Lung (tissue), 12 donors: ENCODE data around the gene PCSK6. TPM values are rescaled to one million over a fixed set of nuclear protein-coding genes. Genes with fewer than 3 reads are reported as not detected.
"Not testable (repeated sequence)": the region's sequence is repeated elsewhere in the genome, so short reads cannot be mapped to it uniquely, and the experiment has no call there.

Experiments used
- ATAC-seq: fragments of 200-7000 bp; cut with Tn5 transposase; one replicate; pipeline ENCODE4 v1.9.1; 2020; ENCODE audit warnings: moderate number of reproducible peaks; ENCODE audit not compliant: insufficient read depth, low FRiP score
- DNase-seq, 3 donors: peaks; one replicate each; pipeline ENCODE4 v3.0.0-alpha.2; 2013 to 2017
- H3K27ac ChIP-seq, 2 donors: one replicate each; pipeline ENCODE4 v1.5.1; 2013; ENCODE audit warnings: mild to moderate bottlenecking in 2 of 2, moderate library complexity in 2 of 2, control low read depth in 1 of 2, inconsistent platforms in 1 of 2, low read depth in 1 of 2, low read length in 1 of 2
- H3K27me3 ChIP-seq, 3 donors: one replicate each; pipeline ENCODE4 v1.5.1; 2013; ENCODE audit warnings: low read length in 2 of 3; ENCODE audit not compliant: control insufficient read depth in 3 of 3, insufficient read depth in 3 of 3
- H3K36me3 ChIP-seq, 4 donors: one replicate each; pipeline ENCODE4 v1.5.1; 2013; ENCODE audit warnings: low read length in 4 of 4, mild to moderate bottlenecking in 1 of 4, moderate library complexity in 1 of 4; ENCODE audit not compliant: control insufficient read depth in 4 of 4, insufficient read depth in 4 of 4
- H3K4me1 ChIP-seq, 5 donors: one replicate each; pipeline ENCODE4 v1.5.1; 2013; ENCODE audit warnings: low read length in 5 of 5, mild to moderate bottlenecking in 2 of 5, moderate library complexity in 1 of 5; ENCODE audit not compliant: control insufficient read depth in 5 of 5, insufficient read depth in 5 of 5
- H3K4me3 ChIP-seq: one replicate; pipeline ENCODE4 v1.5.1; 2013; ENCODE audit warnings: mild to moderate bottlenecking, control low read depth, moderate library complexity
- H3K9ac ChIP-seq, 2 donors: one replicate each; pipeline ENCODE4 v1.5.1; 2013; ENCODE audit warnings: low read length in 2 of 2, control low read depth in 1 of 2; ENCODE audit not compliant: insufficient read depth in 1 of 2
- H3K9me3 ChIP-seq, 4 donors: one replicate each; pipeline ENCODE4 v1.5.1; 2013; ENCODE audit warnings: low read length in 3 of 4, mild to moderate bottlenecking in 1 of 4, moderate library complexity in 1 of 4; ENCODE audit not compliant: control insufficient read depth in 4 of 4, insufficient read depth in 3 of 4
- CTCF ChIP-seq: IDR thresholded peaks from 2 replicates; pipeline ENCODE4 v1.5.1; 2012; ENCODE audit warnings: mild to moderate bottlenecking; ENCODE audit errors: control extremely low read depth, extremely low read depth
- WGBS, 2 donors: extraction: QIAGEN DNeasy Blood & Tissue Kit; methylation state at CpG; one replicate each; pipeline ENCODE4 v1.1.7; 2013; 5-methylcytosine and 5-hydroxymethylcytosine counted together
- polyA plus RNA-seq, 2 donors: library from polyadenylated mRNA; stranded (reverse); fragments of 200-250 nt; gene quantifications; one replicate each; pipeline ENCODE4 v1.2.1, GENCODE V29; 2013
- total RNA-seq, 2 donors: library from RNA; depleted of rRNA in 1 of 2; stranded (reverse); fragments of >200 nt in 1 of 2; gene quantifications; one replicate each; pipeline ENCODE4 v1.2.1, GENCODE V29; 2014 to 2021
- donor health status: control.
- donor health status: control.
- donor health status: Bipolar disorder and iron deficiency.
- donor health status: healthy.
- donor health status: DM: yes; HTN: yes; CAD: no.

PCSK6 gene
- total and polyA plus RNA-seq, 4 donors = 4.6 to 41.0 (median 8.4) TPM

- Histone ChIP-seq H3K27ac (no peak overlapping the region), H3K9ac (no peak overlapping the region), H3K4me3 (no peak overlapping the region), H3K9me3 (no peaks in the 10 kb centered on the region), H3K36me3 (no peaks in the 10 kb centered on the region), H3K4me1 (no peaks in the 10 kb centered on the region), H3K27me3 (no peaks in the 10 kb centered on the region)
- 88 to 93% methylated on average over 20 of the region's 20 CpGs for WGBS, 2 donors
- no peak for DNase-seq
- no peak for TF ChIP-seq CTCF
- ATAC-seq = no peak
These were observed 82.8 kb downstream of the PCSK6 start for GRCh38 chr15:101406526-101407195.

GRCh38 chr15:101406036-101406435 lies 83.5 kb downstream of the PCSK6 start:
- H3K27me3 ChIP-seq = no peaks in the 10 kb centered on the region
- H3K4me3 ChIP-seq = no peak overlapping the region
- DNase-seq (no peak), ATAC-seq (no peak)
- H3K36me3 ChIP-seq = no peaks in the 10 kb centered on the region
- H3K4me1 ChIP-seq = no peaks in the 10 kb centered on the region
- H3K27ac ChIP-seq = no peak overlapping the region
- 84 to 88% methylated on average over 12 of the region's 12 CpGs for WGBS, 2 donors
- peaks cover 0 to 3% (median 0%) of the 10 kb centered on the region in 4 donors for H3K9me3 ChIP-seq
- TF ChIP-seq CTCF = no peak
- no peak overlapping the region for H3K9ac ChIP-seq

- WGBS, 2 donors = 95 to 99% methylated on average over 6 of the region's 6 CpGs
- H3K36me3 ChIP-seq = no peaks in the 10 kb centered on the region
- no peak for DNase-seq
These were observed 85.3 kb downstream of the PCSK6 start for GRCh38 chr15:101404245-101404644.

DNA sequence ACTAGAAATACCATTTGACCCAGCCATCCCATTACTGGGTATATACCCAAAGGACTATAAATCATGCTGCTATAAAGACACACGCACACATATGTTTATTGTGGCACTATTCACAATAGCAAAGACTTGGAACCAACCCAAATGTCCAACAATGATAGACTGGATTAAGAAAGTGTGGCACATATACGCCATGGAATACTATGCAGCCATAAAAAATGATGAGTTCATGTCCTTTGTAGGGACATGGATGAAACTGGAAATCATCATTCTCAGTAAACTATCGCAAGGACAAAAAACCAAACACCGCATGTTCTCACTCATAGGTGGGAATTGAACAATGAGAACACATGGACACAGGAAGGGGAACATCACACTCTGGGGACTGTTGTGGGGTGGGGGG lies 86.6 kb downstream of the PCSK6 start:
- not testable (repeated sequence) for DNase-seq, ATAC-seq, H3K4me1 ChIP-seq, H3K9me3 ChIP-seq, H3K4me3 ChIP-seq, H3K27ac ChIP-seq, H3K27me3 ChIP-seq, H3K36me3 ChIP-seq, H3K9ac ChIP-seq
- WGBS, 2 donors = 69 to 82% methylated on average over 1 of the region's 4 CpGs

More at GRCh38 chr15:101404245-101404644, 85.3 kb downstream of the PCSK6 start:
- Histone ChIP-seq H3K9me3 (peaks cover 0 to 3% (median 0%) of the 10 kb centered on the region in 4 donors), H3K27me3 (no peaks in the 10 kb centered on the region), H3K9ac (no peak overlapping the region), H3K4me3 (no peak overlapping the region), H3K4me1 (no peaks in the 10 kb centered on the region), H3K27ac (no peak overlapping the region)
- no peak for ATAC-seq
- no peak for TF ChIP-seq CTCF
